Mesenchymal stem cell (in vitro differentiated cells and primary cell): ENCODE measurements around the gene GLO1.

Experiments
- DNase-seq: peaks from one replicate; pipeline ENCODE4 v3.0.0-alpha.2; 2013
- H2AFZ ChIP-seq: one replicate; pipeline ENCODE4 v1.6.1; 2013; ENCODE audit warnings: low read depth, mild to moderate bottlenecking, control low read depth, inconsistent platforms, low read length, moderate library complexity
- H2AK5ac ChIP-seq: 2 replicates; pipeline ENCODE4 v1.6.1; 2013; ENCODE audit warnings: low read length, moderate library complexity, mild to moderate bottlenecking, inconsistent platforms; ENCODE audit not compliant: severe bottlenecking
- H2BK120ac ChIP-seq: one replicate; pipeline ENCODE4 v1.6.1; 2013; ENCODE audit warnings: low read depth, mild to moderate bottlenecking, inconsistent platforms, low read length, moderate library complexity
- H2BK12ac ChIP-seq, 2 experiments: one replicate each; pipeline ENCODE4 v1.6.1; 2013; ENCODE audit warnings: inconsistent platforms in 2 of 2, low read length in 2 of 2, mild to moderate bottlenecking in 2 of 2, moderate library complexity in 2 of 2, control low read depth in 1 of 2
- H2BK15ac ChIP-seq: one replicate; pipeline ENCODE4 v1.6.1; 2013; ENCODE audit warnings: mild to moderate bottlenecking, low read depth, inconsistent platforms; ENCODE audit not compliant: poor library complexity, severe bottlenecking
- H2BK5ac ChIP-seq: 2 replicates; pipeline ENCODE4 v1.6.1; 2013; ENCODE audit warnings: low read depth, mild to moderate bottlenecking, low read length, control low read depth, inconsistent platforms; ENCODE audit not compliant: poor library complexity, severe bottlenecking
- H3K14ac ChIP-seq, 2 experiments: one replicate each; pipeline ENCODE4 v1.6.1; 2013; ENCODE audit warnings: inconsistent platforms in 2 of 2, low read length in 2 of 2, control low read depth in 1 of 2, mild to moderate bottlenecking in 1 of 2, moderate library complexity in 1 of 2
- H3K18ac ChIP-seq, 2 experiments: one replicate each; pipeline ENCODE4 v1.6.1; 2013; ENCODE audit warnings: inconsistent platforms in 2 of 2, low read length in 2 of 2, control low read depth in 1 of 2, low read depth in 1 of 2, mild to moderate bottlenecking in 1 of 2
- H3K23ac ChIP-seq, 2 experiments: one replicate each; pipeline ENCODE4 v1.6.1; 2013; ENCODE audit warnings: inconsistent platforms in 2 of 2, low read length in 2 of 2, mild to moderate bottlenecking in 2 of 2, moderate library complexity in 2 of 2, control low read depth in 1 of 2
- H3K27ac ChIP-seq: 2 replicates; pipeline ENCODE4 v1.5.1; 2013; ENCODE audit warnings: mild to moderate bottlenecking, moderate library complexity, low read length, control low read depth, inconsistent platforms; ENCODE audit not compliant: poor library complexity, severe bottlenecking
- H3K27me3 ChIP-seq, 2 experiments: 2 replicates each; pipeline versions ENCODE4 v1.6.1 to v1.7.0; 2013; ENCODE audit warnings: low read length in 2 of 2, mild to moderate bottlenecking in 2 of 2, moderate library complexity in 2 of 2, control low read depth in 1 of 2, inconsistent platforms in 1 of 2; ENCODE audit not compliant: control insufficient read depth in 1 of 2, insufficient read depth in 1 of 2
- H3K36me3 ChIP-seq, 2 experiments: 2 replicates each; pipeline versions ENCODE4 v1.6.1 to v1.7.0; 2013; ENCODE audit warnings: low read length in 2 of 2, control low read depth in 1 of 2, inconsistent platforms in 1 of 2, low read depth in 1 of 2, mild to moderate bottlenecking in 1 of 2; ENCODE audit not compliant: insufficient read depth in 2 of 2, control insufficient read depth in 1 of 2
- H3K4ac ChIP-seq, 2 experiments: one replicate each; pipeline ENCODE4 v1.6.1; 2013; ENCODE audit warnings: inconsistent platforms in 2 of 2, low read length in 2 of 2, mild to moderate bottlenecking in 2 of 2, moderate library complexity in 2 of 2, control low read depth in 1 of 2, low read depth in 1 of 2
- H3K4me1 ChIP-seq: 2 replicates; pipeline ENCODE4 v1.6.1; 2013; ENCODE audit warnings: low read depth, low read length, control low read depth; ENCODE audit not compliant: control insufficient read depth, insufficient read depth
- H3K4me2 ChIP-seq: 2 replicates; pipeline ENCODE4 v1.6.1; 2013; ENCODE audit warnings: low read length, mild to moderate bottlenecking, inconsistent platforms; ENCODE audit not compliant: poor library complexity, severe bottlenecking
- H3K4me3 ChIP-seq, 2 experiments: 2 replicates each; pipeline versions ENCODE4 v1.5.1 to v1.7.0; 2013; ENCODE audit warnings: low read length in 2 of 2, mild to moderate bottlenecking in 2 of 2, control low read depth in 1 of 2, low read depth in 1 of 2; ENCODE audit not compliant: insufficient read depth in 1 of 2
- H3K79me1 ChIP-seq: replicated peaks from 2 replicates; pipeline ENCODE4 v1.6.1; 2013; ENCODE audit warnings: mild to moderate bottlenecking, control low read depth, low read length, inconsistent platforms; ENCODE audit not compliant: poor library complexity, severe bottlenecking
- H3K9ac ChIP-seq: 2 replicates; pipeline ENCODE4 v1.7.0; 2013; ENCODE audit warnings: mild to moderate bottlenecking, low read length, moderate library complexity
- H3K9me3 ChIP-seq: 2 replicates; pipeline ENCODE4 v1.7.0; 2013; ENCODE audit warnings: mild to moderate bottlenecking, low read length; ENCODE audit not compliant: control insufficient read depth
- H4K8ac ChIP-seq: one replicate; pipeline ENCODE4 v1.6.1; 2013; ENCODE audit warnings: inconsistent platforms, mild to moderate bottlenecking, low read length, moderate library complexity
- H4K91ac ChIP-seq: one replicate; pipeline ENCODE4 v1.6.1; 2013; ENCODE audit warnings: mild to moderate bottlenecking, low read length, inconsistent platforms
- WGBS: methylation state at CpG from one replicate; pipeline ENCODE4 v1.1.7; 2013; ENCODE audit warnings: mixed read lengths; 5-methylcytosine and 5-hydroxymethylcytosine counted together

The GLO1 gene

GRCh38 chr6:38738261-38738660 is 35.3 kb upstream of the GLO1 start:
- Histone ChIP-seq H3K4me3 (no peak overlapping the region), H2AFZ (no peak overlapping the region), H3K9me3 (peaks cover 5% of the 10 kb centered on the region), H3K4me1 (no peaks in the 10 kb centered on the region), H3K4me2 (no peak overlapping the region), H2AK5ac (no peak overlapping the region), H3K36me3 (no peaks in the 10 kb centered on the region), H3K23ac (no peak overlapping the region), H3K27me3 (peaks cover 0 to 22% of the 10 kb centered on the region in 2 experiments), H3K79me1 (no peaks in the 10 kb centered on the region), H3K18ac (no peak overlapping the region), H2BK12ac (no peak overlapping the region), H3K14ac (no peak overlapping the region), H3K9ac (no peak overlapping the region), H2BK120ac (no peak overlapping the region), H4K91ac (no peak overlapping the region), H2BK5ac (no peak overlapping the region), H4K8ac (no peak overlapping the region), H3K27ac (no peak overlapping the region), H3K4ac (no peak overlapping the region), H2BK15ac (no peak overlapping the region)
- no peak for DNase-seq
- WGBS: 91% methylated on average over 1 of the region's 3 CpGs

- no peak for DNase-seq
- no CpG with 5 or more reads among the region's 3 CpGs for WGBS
- no peak overlapping the region for H3K27ac ChIP-seq
- no peaks in the 10 kb centered on the region for H3K4me1 ChIP-seq
- no peak overlapping the region for H3K18ac ChIP-seq
- no peak overlapping the region for H2BK15ac ChIP-seq
- H3K4ac ChIP-seq: no peak overlapping the region
- H4K91ac ChIP-seq: no peak overlapping the region
- H2AK5ac ChIP-seq: no peak overlapping the region
- H4K8ac ChIP-seq: no peak overlapping the region
- no peak overlapping the region for H2AFZ ChIP-seq
- H3K4me3 ChIP-seq: no peak overlapping the region
- H2BK120ac ChIP-seq: no peak overlapping the region
- H3K23ac ChIP-seq: no peak overlapping the region
- H2BK5ac ChIP-seq: no peak overlapping the region
- H3K9me3 ChIP-seq: peaks cover 5% of the 10 kb centered on the region
- no peaks in the 10 kb centered on the region for H3K79me1 ChIP-seq
- no peaks in the 10 kb centered on the region for H3K36me3 ChIP-seq
- no peak overlapping the region for H3K4me2 ChIP-seq
- H2BK12ac ChIP-seq: no peak overlapping the region
- no peak overlapping the region for H3K9ac ChIP-seq
- H3K27me3 ChIP-seq: peaks cover 0 to 18% of the 10 kb centered on the region in 2 experiments
- H3K14ac ChIP-seq: no peak overlapping the region
Measured at GRCh38 chr6:38736951-38737350, 34.0 kb upstream of the GLO1 start.

- Histone ChIP-seq H3K9me3 (peaks cover 3% of the 10 kb centered on the region), H3K36me3 (no peaks in the 10 kb centered on the region), H3K14ac (no peak overlapping the region), H2BK15ac (no peak overlapping the region), H4K91ac (no peak overlapping the region), H2BK120ac (no peak overlapping the region), H2BK12ac (no peak overlapping the region), H3K9ac (no peak overlapping the region), H3K4me3 (no peak overlapping the region), H3K4me2 (no peak overlapping the region), H3K23ac (no peak overlapping the region), H3K4me1 (no peaks in the 10 kb centered on the region), H3K27ac (no peak overlapping the region), H4K8ac (no peak overlapping the region), H3K18ac (no peak overlapping the region), H2BK5ac (no peak overlapping the region), H2AK5ac (no peak overlapping the region), H2AFZ (no peak overlapping the region), H3K27me3 (peaks cover 0 to 4% of the 10 kb centered on the region in 2 experiments), H3K4ac (no peak overlapping the region), H3K79me1 (no peaks in the 10 kb centered on the region)
- DNase-seq: no peak
- 82% methylated on average over 4 of the region's 4 CpGs for WGBS
Measured at GRCh38 chr6:38730140-38730862, 27.4 kb upstream of the GLO1 start.

- no peak overlapping the region for H3K23ac ChIP-seq
- H2BK15ac ChIP-seq: no peak overlapping the region
- H2BK12ac ChIP-seq: no peak overlapping the region
- H2AK5ac ChIP-seq: no peak overlapping the region
- no peaks in the 10 kb centered on the region for H3K79me1 ChIP-seq
- H3K4me2 ChIP-seq: no peak overlapping the region
- H3K18ac ChIP-seq: no peak overlapping the region
- no peak overlapping the region for H2AFZ ChIP-seq
- no peaks in the 10 kb centered on the region for H3K4me1 ChIP-seq
- no peak overlapping the region for H3K27ac ChIP-seq
- no peak overlapping the region for H3K9ac ChIP-seq
- no peak overlapping the region for H2BK120ac ChIP-seq
- no peaks in the 10 kb centered on the region for H3K36me3 ChIP-seq
- DNase-seq: no peak
- no peak overlapping the region for H4K91ac ChIP-seq
- H3K27me3 ChIP-seq: peaks cover 0 to 4% of the 10 kb centered on the region in 2 experiments
- H3K14ac ChIP-seq: no peak overlapping the region
- H3K4me3 ChIP-seq: no peak overlapping the region
- WGBS: 100% methylated on average over 1 of the region's 1 CpG
- H3K9me3 ChIP-seq: no peaks in the 10 kb centered on the region
- H2BK5ac ChIP-seq: no peak overlapping the region
- no peak overlapping the region for H4K8ac ChIP-seq
- H3K4ac ChIP-seq: no peak overlapping the region
Measured at GRCh38 chr6:38728203-38728602, 25.3 kb upstream of the GLO1 start.
